ENCODE data around the gene SHROOM4.

Gene SHROOM4

GRCh38 chrX:50718776-50719175 lies 95.2 kb downstream of the SHROOM4 start:
- TF ChIP-seq EGR1 (IDR thresholded peaks at IDR 0.05) (no peak), TEAD4 (IDR thresholded peaks at IDR 0.05) (no peak), NFIC (IDR thresholded peaks at IDR 0.05) (no peak), TCF12 (IDR thresholded peaks at IDR 0.05; ENCODE audit: low read depth) (no peak), USF1 (IDR thresholded peaks at IDR 0.05) (no peak), CEBPB (IDR thresholded peaks at IDR 0.05) (no peak), TAF1 (IDR thresholded peaks at IDR 0.05; ENCODE audit: low read depth) (no peak), CREB1 (IDR thresholded peaks at IDR 0.05; ENCODE audit: low read depth) (no peak), EP300 (IDR thresholded peaks at IDR 0.05; ENCODE audit: borderline replicate concordance) (no peak), YY1 (IDR thresholded peaks at IDR 0.05; ENCODE audit: low read depth) (no peak), RAD21 (IDR thresholded peaks at IDR 0.05; ENCODE audit: low read depth) (no peak), ZBTB7A (IDR thresholded peaks at IDR 0.05; ENCODE audit: low read depth) (no peak), FOXM1 (IDR thresholded peaks at IDR 0.05; ENCODE audit: borderline replicate concordance, low read depth) (no peak)
- TF ChIP-seq, protein P1, sequence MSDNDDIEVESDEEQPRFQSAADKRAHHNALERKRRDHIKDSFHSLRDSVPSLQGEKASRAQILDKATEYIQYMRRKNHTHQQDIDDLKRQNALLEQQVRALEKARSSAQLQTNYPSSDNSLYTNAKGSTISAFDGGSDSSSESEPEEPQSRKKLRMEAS (IDR thresholded peaks at IDR 0.05): no peak
- TF ChIP-seq, protein P2, sequence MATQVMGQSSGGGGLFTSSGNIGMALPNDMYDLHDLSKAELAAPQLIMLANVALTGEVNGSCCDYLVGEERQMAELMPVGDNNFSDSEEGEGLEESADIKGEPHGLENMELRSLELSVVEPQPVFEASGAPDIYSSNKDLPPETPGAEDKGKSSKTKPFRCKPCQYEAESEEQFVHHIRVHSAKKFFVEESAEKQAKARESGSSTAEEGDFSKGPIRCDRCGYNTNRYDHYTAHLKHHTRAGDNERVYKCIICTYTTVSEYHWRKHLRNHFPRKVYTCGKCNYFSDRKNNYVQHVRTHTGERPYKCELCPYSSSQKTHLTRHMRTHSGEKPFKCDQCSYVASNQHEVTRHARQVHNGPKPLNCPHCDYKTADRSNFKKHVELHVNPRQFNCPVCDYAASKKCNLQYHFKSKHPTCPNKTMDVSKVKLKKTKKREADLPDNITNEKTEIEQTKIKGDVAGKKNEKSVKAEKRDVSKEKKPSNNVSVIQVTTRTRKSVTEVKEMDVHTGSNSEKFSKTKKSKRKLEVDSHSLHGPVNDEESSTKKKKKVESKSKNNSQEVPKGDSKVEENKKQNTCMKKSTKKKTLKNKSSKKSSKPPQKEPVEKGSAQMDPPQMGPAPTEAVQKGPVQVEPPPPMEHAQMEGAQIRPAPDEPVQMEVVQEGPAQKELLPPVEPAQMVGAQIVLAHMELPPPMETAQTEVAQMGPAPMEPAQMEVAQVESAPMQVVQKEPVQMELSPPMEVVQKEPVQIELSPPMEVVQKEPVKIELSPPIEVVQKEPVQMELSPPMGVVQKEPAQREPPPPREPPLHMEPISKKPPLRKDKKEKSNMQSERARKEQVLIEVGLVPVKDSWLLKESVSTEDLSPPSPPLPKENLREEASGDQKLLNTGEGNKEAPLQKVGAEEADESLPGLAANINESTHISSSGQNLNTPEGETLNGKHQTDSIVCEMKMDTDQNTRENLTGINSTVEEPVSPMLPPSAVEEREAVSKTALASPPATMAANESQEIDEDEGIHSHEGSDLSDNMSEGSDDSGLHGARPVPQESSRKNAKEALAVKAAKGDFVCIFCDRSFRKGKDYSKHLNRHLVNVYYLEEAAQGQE (IDR thresholded peaks at IDR 0.05; ENCODE audit: low read depth): no peak

DNA sequence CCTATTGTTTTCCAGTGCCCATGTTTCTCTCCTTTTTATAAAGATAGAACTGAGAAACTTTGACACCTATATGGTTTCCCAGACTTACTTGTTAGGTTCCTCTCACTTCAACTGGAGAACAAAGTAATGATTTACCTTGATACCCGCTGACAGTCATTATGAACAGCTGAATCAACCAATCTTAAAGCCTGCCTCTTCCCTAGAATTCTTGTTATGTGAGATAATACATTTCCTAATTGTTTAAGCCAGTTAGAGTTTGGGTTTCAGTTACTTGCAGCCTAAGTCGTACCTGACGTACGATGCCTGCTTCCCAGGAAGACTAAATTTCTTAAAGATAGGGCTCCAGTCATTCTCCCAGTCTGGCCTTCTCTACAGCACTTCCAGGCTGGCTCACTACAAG lies 97.3 kb downstream of the SHROOM4 start:
- TF ChIP-seq CREB1 (IDR thresholded peaks at IDR 0.05; ENCODE audit: low read depth) (no peak), TEAD4 (IDR thresholded peaks at IDR 0.05) (no peak), NFIC (IDR thresholded peaks at IDR 0.05) (no peak), YY1 (IDR thresholded peaks at IDR 0.05; ENCODE audit: low read depth) (no peak), EP300 (IDR thresholded peaks at IDR 0.05; ENCODE audit: borderline replicate concordance) (no peak), RAD21 (IDR thresholded peaks at IDR 0.05; ENCODE audit: low read depth) (no peak), FOXM1 (IDR thresholded peaks at IDR 0.05; ENCODE audit: borderline replicate concordance, low read depth) (no peak), TAF1 (IDR thresholded peaks at IDR 0.05; ENCODE audit: low read depth) (no peak), USF1 (IDR thresholded peaks at IDR 0.05) (no peak), ZBTB7A (IDR thresholded peaks at IDR 0.05; ENCODE audit: low read depth) (no peak)
- TF ChIP-seq, protein P1 (IDR thresholded peaks at IDR 0.05): no peak

- no peak for TF ChIP-seq EGR1 (IDR thresholded peaks at IDR 0.05)
- TF ChIP-seq, protein P2 (IDR thresholded peaks at IDR 0.05; ENCODE audit: low read depth): no peak
- no peak for TF ChIP-seq EP300 (IDR thresholded peaks at IDR 0.05; ENCODE audit: borderline replicate concordance)
- no peak for TF ChIP-seq FOXM1 (IDR thresholded peaks at IDR 0.05; ENCODE audit: borderline replicate concordance, low read depth)
- no peak for TF ChIP-seq YY1 (IDR thresholded peaks at IDR 0.05; ENCODE audit: low read depth)
- no peak for TF ChIP-seq TEAD4 (IDR thresholded peaks at IDR 0.05)
- no peak for TF ChIP-seq TAF1 (IDR thresholded peaks at IDR 0.05; ENCODE audit: low read depth)
- TF ChIP-seq, protein P1 (IDR thresholded peaks at IDR 0.05): no peak
- TF ChIP-seq TCF12 (IDR thresholded peaks at IDR 0.05; ENCODE audit: low read depth): no peak
- no peak for TF ChIP-seq CEBPB (IDR thresholded peaks at IDR 0.05)
- no peak for TF ChIP-seq USF1 (IDR thresholded peaks at IDR 0.05)
- no peak for TF ChIP-seq RAD21 (IDR thresholded peaks at IDR 0.05; ENCODE audit: low read depth)
These were observed 101.2 kb downstream of the SHROOM4 start for GRCh38 chrX:50712777-50713176.

- TF ChIP-seq, protein P1 (IDR thresholded peaks at IDR 0.05): no peak
- TF ChIP-seq TCF12 (IDR thresholded peaks at IDR 0.05; ENCODE audit: low read depth) (no peak), RAD21 (IDR thresholded peaks at IDR 0.05; ENCODE audit: low read depth) (no peak), CREB1 (IDR thresholded peaks at IDR 0.05; ENCODE audit: low read depth) (no peak), NFIC (IDR thresholded peaks at IDR 0.05) (no peak), ZBTB7A (IDR thresholded peaks at IDR 0.05; ENCODE audit: low read depth) (no peak), FOXM1 (IDR thresholded peaks at IDR 0.05; ENCODE audit: borderline replicate concordance, low read depth) (no peak), CEBPB (IDR thresholded peaks at IDR 0.05) (no peak), EP300 (IDR thresholded peaks at IDR 0.05; ENCODE audit: borderline replicate concordance) (no peak), TEAD4 (IDR thresholded peaks at IDR 0.05) (no peak), YY1 (IDR thresholded peaks at IDR 0.05; ENCODE audit: low read depth) (no peak), USF1 (IDR thresholded peaks at IDR 0.05) (no peak), EGR1 (IDR thresholded peaks at IDR 0.05) (no peak), TAF1 (IDR thresholded peaks at IDR 0.05; ENCODE audit: low read depth) (no peak)
- TF ChIP-seq, protein P2 (IDR thresholded peaks at IDR 0.05; ENCODE audit: low read depth): no peak
These were observed 102.1 kb downstream of the SHROOM4 start for GRCh38 chrX:50711907-50712306.

Measured in Ishikawa (cell line).